ENCODE measurements around the gene PTPN11.

Gene PTPN11

DNA sequence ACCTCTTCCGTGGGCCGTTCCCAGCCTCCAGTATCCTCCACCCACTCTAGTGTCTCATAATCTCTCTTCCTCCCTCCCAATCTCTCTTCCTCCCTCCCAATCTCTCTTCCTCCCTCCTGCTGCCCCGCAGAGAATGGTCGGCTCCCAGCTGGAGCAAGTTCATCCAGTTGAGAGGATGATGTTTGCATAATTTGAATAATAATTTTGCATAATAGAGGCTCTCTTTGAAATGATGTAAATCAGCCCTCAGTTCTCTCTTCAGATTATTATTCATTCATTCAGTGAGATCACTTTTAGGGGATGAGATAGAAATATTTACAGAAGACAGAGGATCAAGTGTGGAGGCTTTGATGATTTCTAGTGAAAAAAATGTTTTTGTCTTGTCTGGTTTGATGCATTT lies 125.0 kb downstream of the PTPN11 start:
- no peak for DNase-seq (ENCODE audit: low read depth)
- no peak overlapping the region for H3K4me3 ChIP-seq (ENCODE audit: low read length)
- TF ChIP-seq, protein P1, sequence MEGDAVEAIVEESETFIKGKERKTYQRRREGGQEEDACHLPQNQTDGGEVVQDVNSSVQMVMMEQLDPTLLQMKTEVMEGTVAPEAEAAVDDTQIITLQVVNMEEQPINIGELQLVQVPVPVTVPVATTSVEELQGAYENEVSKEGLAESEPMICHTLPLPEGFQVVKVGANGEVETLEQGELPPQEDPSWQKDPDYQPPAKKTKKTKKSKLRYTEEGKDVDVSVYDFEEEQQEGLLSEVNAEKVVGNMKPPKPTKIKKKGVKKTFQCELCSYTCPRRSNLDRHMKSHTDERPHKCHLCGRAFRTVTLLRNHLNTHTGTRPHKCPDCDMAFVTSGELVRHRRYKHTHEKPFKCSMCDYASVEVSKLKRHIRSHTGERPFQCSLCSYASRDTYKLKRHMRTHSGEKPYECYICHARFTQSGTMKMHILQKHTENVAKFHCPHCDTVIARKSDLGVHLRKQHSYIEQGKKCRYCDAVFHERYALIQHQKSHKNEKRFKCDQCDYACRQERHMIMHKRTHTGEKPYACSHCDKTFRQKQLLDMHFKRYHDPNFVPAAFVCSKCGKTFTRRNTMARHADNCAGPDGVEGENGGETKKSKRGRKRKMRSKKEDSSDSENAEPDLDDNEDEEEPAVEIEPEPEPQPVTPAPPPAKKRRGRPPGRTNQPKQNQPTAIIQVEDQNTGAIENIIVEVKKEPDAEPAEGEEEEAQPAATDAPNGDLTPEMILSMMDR (conservative IDR thresholded peaks at IDR 0.05; ENCODE audit: low read length), result no peak

DNA sequence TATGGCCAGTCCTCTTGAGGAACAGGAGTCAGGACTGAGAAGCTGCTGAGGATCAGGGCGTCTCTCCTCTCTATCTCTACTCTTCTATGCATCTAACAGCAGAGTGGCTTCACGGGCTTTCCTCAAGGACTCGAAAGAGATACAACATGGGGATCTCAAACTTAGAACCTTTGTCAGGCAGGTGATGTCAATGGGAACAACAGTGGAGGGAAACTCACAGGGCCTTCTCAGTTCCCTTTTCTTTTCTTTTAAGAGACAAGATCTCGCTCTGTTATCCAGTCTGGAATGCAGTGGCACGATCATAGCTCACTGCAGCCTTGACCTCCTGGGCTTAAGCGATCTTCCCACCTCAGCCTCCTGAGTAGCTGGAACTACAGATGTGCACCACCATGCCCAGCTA lies 127.6 kb downstream of the PTPN11 start:
- DNase-seq (ENCODE audit: low read depth), result no peak
- H3K4me3 ChIP-seq (ENCODE audit: low read length), result no peak overlapping the region
- TF ChIP-seq, protein P1 (conservative IDR thresholded peaks at IDR 0.05; ENCODE audit: low read length), result no peak

DNA sequence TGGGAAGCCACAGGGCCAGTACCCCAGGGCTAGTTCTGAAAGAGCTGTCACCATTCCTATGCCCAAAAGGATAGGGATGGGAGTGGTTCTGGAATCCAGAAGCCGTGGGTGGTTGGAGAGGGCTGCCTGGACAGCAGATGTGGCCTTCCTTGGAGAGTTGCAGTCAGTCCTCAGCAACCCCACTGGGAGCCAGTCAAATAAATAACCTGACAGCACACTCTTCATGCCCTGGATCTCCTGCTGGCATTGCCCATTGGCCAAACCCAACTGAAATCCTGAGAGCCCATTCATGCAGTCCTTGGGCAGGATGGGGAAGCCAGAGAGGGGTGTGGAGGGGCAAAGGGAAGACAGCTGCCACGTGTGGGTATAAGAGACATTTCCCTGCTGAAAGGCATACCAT lies 128.2 kb downstream of the PTPN11 start:
- DNase-seq (ENCODE audit: low read depth), result no peak
- H3K4me3 ChIP-seq (ENCODE audit: low read length), result no peak overlapping the region
- TF ChIP-seq, protein P1 (conservative IDR thresholded peaks at IDR 0.05; ENCODE audit: low read length), result no peak

DNA sequence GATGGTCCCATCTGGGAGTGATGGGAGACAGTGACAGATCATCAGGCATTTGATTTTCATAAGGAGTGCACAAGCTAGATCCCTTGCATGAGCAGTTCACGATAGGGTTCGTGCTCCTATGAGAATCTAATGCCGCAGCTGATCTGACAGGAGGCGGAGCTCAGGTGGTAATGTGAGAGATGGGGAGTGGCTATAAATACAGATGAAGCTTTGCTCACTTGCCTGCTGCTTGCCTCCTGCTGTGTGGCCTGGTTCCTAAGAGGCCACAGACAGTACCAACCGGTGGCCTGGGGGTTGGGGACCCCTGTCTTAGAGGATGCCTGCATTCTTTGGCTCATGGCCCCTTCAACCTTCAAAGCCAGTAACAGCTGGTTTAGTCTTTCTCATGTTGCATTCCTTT lies 130.3 kb downstream of the PTPN11 start:
- no peak overlapping the region for H3K4me3 ChIP-seq (ENCODE audit: low read length)
- DNase-seq (ENCODE audit: low read depth), result no peak
- TF ChIP-seq, protein P1 (conservative IDR thresholded peaks at IDR 0.05; ENCODE audit: low read length), result no peak

- TF ChIP-seq, protein P1 (conservative IDR thresholded peaks at IDR 0.05; ENCODE audit: low read length), result no peak
- no peak overlapping the region for H3K4me3 ChIP-seq (ENCODE audit: low read length)
- no peak for DNase-seq (ENCODE audit: low read depth)
Measured at GRCh38 chr12:112551681-112552080, 132.9 kb downstream of the PTPN11 start.

- no peak for DNase-seq (ENCODE audit: low read depth)
- TF ChIP-seq, protein P1 (conservative IDR thresholded peaks at IDR 0.05; ENCODE audit: low read length), result no peak
- no peak overlapping the region for H3K4me3 ChIP-seq (ENCODE audit: low read length)
Measured at GRCh38 chr12:112555621-112556233, 137.0 kb downstream of the PTPN11 start.

- TF ChIP-seq, protein P1 (conservative IDR thresholded peaks at IDR 0.05; ENCODE audit: low read length), result no peak
- DNase-seq (ENCODE audit: low read depth), result no peak
Measured at GRCh38 chr12:112557951-112558630, 139.3 kb downstream of the PTPN11 start.

More at GRCh38 chr12:112557951-112558630, 139.3 kb downstream of the PTPN11 start:
- no peak overlapping the region for H3K4me3 ChIP-seq (ENCODE audit: low read length)
